Hepatocyte (in vitro differentiated cells): ENCODE measurements around the gene ERG.

ENCODE experiments used
- CTCF ChIP-seq: fragments of 200-600 bp; sonication (generic); IDR thresholded peaks from 2 replicates; pipeline ENCODE4 v1.5.1; 2016; ENCODE audit warnings: antibody characterized with exemption, mild to moderate bottlenecking; ENCODE audit not compliant: poor library complexity
- EZH2phosphoT487 ChIP-seq: fragments of 200-600 bp; sonication (generic); IDR thresholded peaks from one replicate; pipeline ENCODE4 v1.6.1; 2018; ENCODE audit warnings: antibody characterized with exemption, mild to moderate bottlenecking, low read depth, moderate library complexity; ENCODE audit not compliant: unreplicated experiment, severe bottlenecking

GRCh38 chr21:38386967-38387366 is 111.3 kb downstream of the ERG start:
- TF ChIP-seq EZH2phosphoT487, result no peak
- no peak for TF ChIP-seq CTCF
